DND-41 (cell line): Measurements from ENCODE around the gene TMEFF2.

Experiments used
- CTCF ChIP-seq: IDR thresholded peaks from 2 replicates; pipeline ENCODE4 v1.5.1; 2012; ENCODE audit warnings: borderline replicate concordance, low read length, moderate library complexity, mild to moderate bottlenecking; ENCODE audit not compliant: poor library complexity, severe bottlenecking; ENCODE audit errors: extremely low read depth
- EZH2 ChIP-seq: IDR thresholded peaks from 3 replicates; pipeline ENCODE4 v1.6.1; 2012; ENCODE audit warnings: borderline replicate concordance, low read depth, mild to moderate bottlenecking, moderate library complexity, low read length, inconsistent platforms; ENCODE audit not compliant: severe bottlenecking

- no peak for TF ChIP-seq CTCF
- no peak for TF ChIP-seq EZH2
These were observed 27.8 kb downstream of the TMEFF2 start for GRCh38 chr2:192166946-192167345.
